SJCRH30 (cell line): ENCODE results near the gene TRIO. TPM values are rescaled to one million over a fixed set of nuclear protein-coding genes. Genes with fewer than 3 reads are reported as not detected.
A peak's percentile ranks its signal among the peaks of the same experiment; 100 is the strongest.
"Not testable (repeated sequence)": the region's sequence is repeated elsewhere in the genome, so short reads cannot be mapped to it uniquely, and the experiment has no call there.

Experiments used
- DNase-seq, 2 experiments: peaks; one replicate each; pipeline ENCODE4 v3.0.0-alpha.2; 2015 to 2020
- H3K27ac ChIP-seq: fragments of 250-450 bp; sonication (Bioruptor Pico); 2 replicates; pipeline ENCODE4 v1.5.1; 2020; ENCODE audit warnings: mild to moderate bottlenecking, moderate library complexity
- H3K27me3 ChIP-seq: fragments of 250-450 bp; sonication (Bioruptor Pico); 2 replicates; pipeline ENCODE4 v1.5.1; 2020; ENCODE audit warnings: mild to moderate bottlenecking, moderate library complexity
- H3K36me3 ChIP-seq: fragments of 250-450 bp; sonication (Bioruptor Pico); 2 replicates; pipeline ENCODE4 v1.5.1; 2020; ENCODE audit warnings: mild to moderate bottlenecking, moderate library complexity
- H3K4me1 ChIP-seq: fragments of 250-450 bp; sonication (Bioruptor Pico); 2 replicates; pipeline ENCODE4 v1.5.1; 2020; ENCODE audit warnings: mild to moderate bottlenecking, moderate library complexity
- H3K4me3 ChIP-seq: fragments of 250-450 bp; sonication (Bioruptor Pico); 2 replicates; pipeline ENCODE4 v1.5.1; 2020; ENCODE audit warnings: mild to moderate bottlenecking, moderate library complexity
- H3K9me3 ChIP-seq: fragments of 250-450 bp; sonication (Bioruptor Pico); replicated peaks from 2 replicates; pipeline ENCODE4 v1.5.1; 2020; ENCODE audit warnings: mild to moderate bottlenecking, moderate library complexity
- total RNA-seq: library from RNA; depleted of rRNA; stranded (reverse); fragments of >200 nt; shearing (Covaris generic); gene quantifications from 2 replicates; pipeline ENCODE4 v1.2.3, GENCODE V29; 2014

TRIO gene
- total RNA-seq, 1 experiment from 2014 or later: 82.9 TPM

- H3K27ac ChIP-seq: no peak overlapping the region
- peaks cover 17% of the 10 kb centered on the region; the same call in 1 of the 2 replicates for H3K36me3 ChIP-seq
These were observed 233.6 kb downstream of the TRIO start for GRCh38 chr5:14376789-14377188.

DNA sequence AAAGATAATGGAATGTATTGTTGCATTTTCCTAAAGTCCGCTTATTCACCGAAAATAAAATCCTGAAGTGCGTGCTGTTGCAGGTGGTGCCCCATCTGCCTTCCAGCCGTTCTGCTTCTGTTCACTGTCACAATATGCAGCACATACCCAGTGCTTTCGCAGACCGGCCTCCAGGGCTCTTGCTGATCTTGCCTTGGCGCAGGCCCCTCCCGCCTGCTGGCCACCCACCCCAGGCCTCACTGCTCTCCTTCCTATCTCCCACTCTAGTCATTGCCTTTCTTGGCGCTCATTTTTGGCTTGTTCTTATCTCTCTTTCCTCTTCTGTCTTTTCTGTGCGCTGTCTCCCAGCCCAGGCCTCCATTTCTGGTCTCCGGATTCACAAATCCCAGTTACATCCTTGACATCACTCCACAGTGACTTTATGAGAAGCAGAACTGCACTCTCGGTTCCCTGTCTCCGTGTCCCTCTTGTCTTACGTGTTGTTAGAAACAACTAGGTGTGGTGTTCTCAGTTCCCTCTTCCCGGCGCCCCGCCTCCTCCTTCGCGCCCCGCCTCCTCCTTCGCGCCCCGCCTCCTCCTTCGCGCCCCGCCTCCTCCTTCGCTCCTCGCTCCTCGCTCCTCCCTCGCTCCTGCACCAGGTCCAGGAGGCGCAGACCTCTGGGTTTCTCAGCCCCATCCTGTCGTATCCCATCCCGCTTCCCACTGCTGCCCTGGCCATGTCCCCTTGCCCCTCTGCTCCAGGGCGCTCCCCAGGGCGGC, 236.8 kb downstream of the TRIO start:
- Histone ChIP-seq H3K27ac (no peak overlapping the region), H3K36me3 (peaks cover 17% of the 10 kb centered on the region; the same call in 1 of the 2 replicates), H3K27me3 (no peaks in the 10 kb centered on the region), H3K9me3 (no peaks in the 10 kb centered on the region), H3K4me1 (no peaks in the 10 kb centered on the region), H3K4me3 (no peak overlapping the region)
- DNase-seq: no peak

More at GRCh38 chr5:14376789-14377188, 233.6 kb downstream of the TRIO start:
- no peaks in the 10 kb centered on the region for H3K4me1 ChIP-seq
- DNase-seq: no peak
- no peaks in the 10 kb centered on the region for H3K27me3 ChIP-seq
- no peak overlapping the region for H3K4me3 ChIP-seq
- H3K9me3 ChIP-seq: no peaks in the 10 kb centered on the region

DNA sequence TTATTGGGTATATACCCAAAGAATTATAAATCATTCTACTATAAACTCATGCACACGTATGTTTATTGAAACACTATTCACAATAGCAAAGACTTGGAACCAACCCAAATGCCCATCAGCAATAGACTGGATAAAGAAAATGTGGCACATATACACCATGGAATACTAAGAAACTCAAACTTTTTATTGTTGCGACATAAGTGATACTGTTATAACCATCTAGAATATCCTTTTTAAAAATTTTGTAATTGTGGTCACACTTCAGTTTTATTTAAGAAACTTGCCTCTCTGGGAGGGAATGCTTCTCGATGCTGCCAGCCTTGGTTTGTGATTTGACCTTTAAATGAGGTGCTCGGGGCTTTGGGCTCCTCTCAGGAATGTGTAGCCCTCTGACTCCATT, 237.6 kb downstream of the TRIO start:
- Histone ChIP-seq H3K27ac (no peak overlapping the region), H3K4me1 (no peaks in the 10 kb centered on the region)

DNA sequence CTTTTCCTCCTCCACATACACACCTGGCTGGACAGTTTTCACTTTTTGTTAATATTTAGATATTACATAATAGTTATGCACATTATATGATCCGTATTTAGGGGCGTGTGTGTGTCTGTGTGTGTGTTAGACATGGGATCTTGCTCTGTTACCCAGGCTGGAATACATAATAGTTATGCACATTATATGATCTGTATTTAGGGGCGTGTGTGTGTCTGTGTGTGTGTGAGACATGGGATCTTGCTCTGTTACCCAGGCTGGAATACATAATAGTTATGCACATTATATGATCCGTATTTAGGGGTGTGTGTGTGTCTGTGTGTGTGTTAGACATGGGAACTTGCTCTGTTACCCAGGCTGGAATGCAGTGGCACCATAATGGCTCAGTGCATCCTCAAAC, 239.5 kb downstream of the TRIO start:
- no peak for DNase-seq
- H3K36me3 ChIP-seq: peaks cover 15% of the 10 kb centered on the region; the same call in 1 of the 2 replicates
- no peaks in the 10 kb centered on the region for H3K9me3 ChIP-seq
- no peak overlapping the region for H3K4me3 ChIP-seq
- no peaks in the 10 kb centered on the region for H3K27me3 ChIP-seq
- H3K27ac ChIP-seq: no peak overlapping the region
- H3K4me1 ChIP-seq: no peaks in the 10 kb centered on the region

More for the DNA sequence above, 237.6 kb downstream of the TRIO start:
- Histone ChIP-seq H3K27me3 (no peaks in the 10 kb centered on the region), H3K36me3 (peaks cover 17% of the 10 kb centered on the region; the same call in 1 of the 2 replicates), H3K4me3 (no peak overlapping the region), H3K9me3 (no peaks in the 10 kb centered on the region)
- no peak for DNase-seq

DNA sequence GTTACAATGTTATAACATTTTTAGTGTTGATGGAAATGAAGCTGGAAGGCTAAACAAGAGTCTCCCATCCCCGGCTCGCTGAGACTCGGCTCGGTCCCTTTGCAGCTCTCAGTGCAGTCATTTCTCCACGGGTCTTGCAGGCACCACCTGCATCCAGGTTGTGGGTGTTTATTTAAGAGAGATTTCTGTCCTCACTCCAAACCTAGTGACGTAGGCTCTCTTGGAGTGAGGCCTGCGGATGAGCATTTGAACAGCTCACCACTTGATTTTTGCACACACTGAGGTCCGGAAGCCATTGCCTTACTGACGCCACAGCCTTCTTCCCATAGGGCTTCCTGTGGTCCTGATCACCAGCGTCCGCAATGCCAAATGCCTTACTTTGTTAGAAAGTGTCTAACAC, 240.8 kb downstream of the TRIO start:
- H3K4me1 ChIP-seq: no peaks in the 10 kb centered on the region
- no peak overlapping the region for H3K27ac ChIP-seq
- no peaks in the 10 kb centered on the region for H3K9me3 ChIP-seq
- H3K4me3 ChIP-seq: no peak overlapping the region
- H3K36me3 ChIP-seq: peaks cover 14% of the 10 kb centered on the region; the same call in 1 of the 2 replicates
- H3K27me3 ChIP-seq: no peaks in the 10 kb centered on the region
- DNase-seq: no peak

DNA sequence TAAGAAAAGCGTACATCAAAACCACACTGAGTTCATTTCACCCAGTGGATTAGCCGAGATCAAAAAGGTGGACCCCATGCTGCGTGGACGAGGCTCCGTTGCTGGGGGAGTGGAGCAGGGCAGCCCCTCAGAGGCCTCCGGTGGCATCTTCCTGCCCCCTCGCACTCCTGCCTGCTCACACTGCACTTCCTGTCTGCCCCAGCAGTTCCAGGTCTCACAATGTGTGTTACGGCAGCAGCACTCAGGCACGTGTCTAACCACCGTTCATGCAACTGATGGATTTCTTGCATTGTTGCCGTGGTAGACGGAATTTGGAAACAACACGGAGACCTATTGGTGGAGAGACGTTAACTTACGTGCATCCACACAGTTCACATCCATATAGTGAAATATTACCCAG, 241.9 kb downstream of the TRIO start:
- no peak overlapping the region for H3K4me3 ChIP-seq
- H3K36me3 ChIP-seq: peaks cover 21% of the 10 kb centered on the region; the same call in 1 of the 2 replicates
- no peaks in the 10 kb centered on the region for H3K4me1 ChIP-seq
- no peaks in the 10 kb centered on the region for H3K27me3 ChIP-seq
- H3K27ac ChIP-seq: no peak overlapping the region
- H3K9me3 ChIP-seq: no peaks in the 10 kb centered on the region
- DNase-seq: no peak

GRCh38 chr5:14386884-14387624, 243.9 kb downstream of the TRIO start:
- no peak for DNase-seq
- Histone ChIP-seq H3K9me3 (no peaks in the 10 kb centered on the region), H3K27me3 (no peaks in the 10 kb centered on the region), H3K36me3 (peaks cover 24% of the 10 kb centered on the region), H3K27ac (no peak overlapping the region), H3K4me1 (no peaks in the 10 kb centered on the region), H3K4me3 (no peak overlapping the region)

- Histone ChIP-seq H3K4me3 (no peak overlapping the region), H3K36me3 (peaks cover 26% of the 10 kb centered on the region)
These were observed 245.6 kb downstream of the TRIO start for GRCh38 chr5:14388741-14389140.

DNA sequence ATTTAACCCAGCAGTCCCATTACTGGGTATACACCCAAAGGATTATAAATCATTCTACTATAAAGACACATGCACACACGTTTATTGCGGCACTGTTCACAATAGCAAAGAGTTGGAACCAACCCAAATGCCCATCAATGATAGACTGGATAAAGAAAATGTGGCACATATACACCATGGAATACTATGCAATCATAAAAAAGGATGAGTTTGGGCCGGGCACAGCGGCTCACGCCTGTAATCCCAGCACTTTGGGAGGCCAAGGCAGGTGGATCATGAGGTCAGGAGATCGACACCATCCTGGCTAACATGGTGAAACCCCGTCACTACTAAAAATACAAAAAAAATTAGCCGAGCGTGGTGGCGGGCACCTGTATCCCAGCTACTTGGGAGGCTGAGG, 249.4 kb downstream of the TRIO start:
- H3K4me1 ChIP-seq, H3K4me3 ChIP-seq, H3K27me3 ChIP-seq, H3K27ac ChIP-seq, H3K9me3 ChIP-seq, DNase-seq: not testable (repeated sequence)
- peaks cover 31% of the 10 kb centered on the region for H3K36me3 ChIP-seq

More at GRCh38 chr5:14388741-14389140, 245.6 kb downstream of the TRIO start:
- no peaks in the 10 kb centered on the region for H3K27me3 ChIP-seq
- no peaks in the 10 kb centered on the region for H3K4me1 ChIP-seq
- no peak for DNase-seq
- no peaks in the 10 kb centered on the region for H3K9me3 ChIP-seq
- H3K27ac ChIP-seq: no peak overlapping the region

DNA sequence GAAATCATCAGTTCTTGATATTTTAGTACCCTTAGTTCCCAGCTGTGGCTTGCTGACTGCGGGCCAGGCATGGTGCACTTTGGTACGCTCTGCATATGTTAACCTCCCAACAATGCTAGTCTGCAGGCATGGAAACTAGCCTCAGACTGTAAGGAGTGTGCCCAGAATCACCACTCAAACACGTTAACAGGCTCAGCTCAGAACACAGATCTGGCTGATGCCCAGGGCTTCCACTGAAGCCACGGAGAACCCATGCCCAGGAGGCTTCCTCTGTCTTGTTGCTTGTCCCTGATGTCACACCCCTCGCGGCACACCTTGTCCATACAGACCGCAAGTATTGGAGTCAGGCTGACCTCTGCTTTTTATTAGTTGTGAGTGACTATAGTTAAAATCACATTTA, 251.2 kb downstream of the TRIO start:
- H3K4me1 ChIP-seq: no peaks in the 10 kb centered on the region
- H3K4me3 ChIP-seq: no peak overlapping the region
- H3K27ac ChIP-seq: no peak overlapping the region
- H3K9me3 ChIP-seq: no peaks in the 10 kb centered on the region
- no peaks in the 10 kb centered on the region for H3K27me3 ChIP-seq
- DNase-seq: no peak
- peaks cover 25% of the 10 kb centered on the region for H3K36me3 ChIP-seq

DNA sequence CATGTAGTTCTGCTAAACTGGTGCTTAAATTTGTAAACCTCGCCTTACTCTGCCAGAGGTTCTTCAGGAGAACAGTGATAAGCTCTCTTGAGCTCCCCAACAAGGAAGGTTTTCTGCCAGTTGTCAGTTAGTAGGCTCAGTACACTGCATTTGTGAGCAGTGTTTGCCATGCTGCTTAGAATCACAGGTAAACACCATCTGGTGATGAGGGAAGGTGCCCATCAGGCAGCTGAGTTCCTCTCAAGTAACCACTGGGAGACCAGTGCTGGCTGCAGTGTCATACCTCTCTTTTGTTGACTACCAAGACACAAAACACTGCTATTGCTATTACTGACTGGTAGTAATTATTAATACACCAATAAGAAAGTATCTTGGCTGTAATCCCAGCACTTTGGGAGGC, 252.3 kb downstream of the TRIO start:
- no peak for DNase-seq
- H3K36me3 ChIP-seq: peaks cover 22% of the 10 kb centered on the region
- H3K9me3 ChIP-seq: no peaks in the 10 kb centered on the region
- H3K27ac ChIP-seq: no peak overlapping the region
- no peaks in the 10 kb centered on the region for H3K4me1 ChIP-seq
- H3K4me3 ChIP-seq: no peak overlapping the region
- H3K27me3 ChIP-seq: no peaks in the 10 kb centered on the region

GRCh38 chr5:14396066-14396465, 252.9 kb downstream of the TRIO start:
- Histone ChIP-seq H3K27ac (no peak overlapping the region), H3K27me3 (no peaks in the 10 kb centered on the region), H3K4me1 (no peaks in the 10 kb centered on the region), H3K36me3 (peaks cover 18% of the 10 kb centered on the region), H3K9me3 (no peaks in the 10 kb centered on the region), H3K4me3 (no peak overlapping the region)
- no peak for DNase-seq

DNA sequence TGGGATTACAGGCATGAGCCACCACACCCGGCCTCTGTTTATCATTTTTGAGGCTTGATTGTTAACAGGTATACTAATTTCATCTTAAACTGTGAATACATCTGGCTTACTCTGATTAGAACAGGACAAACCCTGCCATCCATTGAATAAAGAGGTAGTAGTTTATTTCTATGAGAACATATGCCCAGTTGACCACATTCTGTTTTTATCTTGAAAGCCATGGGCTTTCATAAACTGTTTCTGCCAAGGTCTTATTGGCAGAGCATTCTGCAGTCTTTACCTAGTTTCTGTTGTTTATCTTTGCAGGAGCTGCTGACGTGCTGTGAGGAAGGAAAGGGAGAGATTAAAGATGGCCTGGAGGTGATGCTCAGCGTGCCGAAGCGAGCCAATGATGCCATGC, 253.6 kb downstream of the TRIO start:
- Histone ChIP-seq H3K27me3 (no peaks in the 10 kb centered on the region), H3K4me1 (no peaks in the 10 kb centered on the region), H3K4me3 (no peak overlapping the region), H3K27ac (no peak overlapping the region), H3K9me3 (no peaks in the 10 kb centered on the region), H3K36me3 (peaks cover 14% of the 10 kb centered on the region)
- DNase-seq: no peak

GRCh38 chr5:14397717-14398116, 254.6 kb downstream of the TRIO start:
- Histone ChIP-seq H3K27me3 (no peaks in the 10 kb centered on the region), H3K9me3 (no peaks in the 10 kb centered on the region), H3K36me3 (peaks cover 16% of the 10 kb centered on the region), H3K27ac (no peak overlapping the region), H3K4me1 (no peaks in the 10 kb centered on the region), H3K4me3 (no peak overlapping the region)
- DNase-seq: no peak

DNA sequence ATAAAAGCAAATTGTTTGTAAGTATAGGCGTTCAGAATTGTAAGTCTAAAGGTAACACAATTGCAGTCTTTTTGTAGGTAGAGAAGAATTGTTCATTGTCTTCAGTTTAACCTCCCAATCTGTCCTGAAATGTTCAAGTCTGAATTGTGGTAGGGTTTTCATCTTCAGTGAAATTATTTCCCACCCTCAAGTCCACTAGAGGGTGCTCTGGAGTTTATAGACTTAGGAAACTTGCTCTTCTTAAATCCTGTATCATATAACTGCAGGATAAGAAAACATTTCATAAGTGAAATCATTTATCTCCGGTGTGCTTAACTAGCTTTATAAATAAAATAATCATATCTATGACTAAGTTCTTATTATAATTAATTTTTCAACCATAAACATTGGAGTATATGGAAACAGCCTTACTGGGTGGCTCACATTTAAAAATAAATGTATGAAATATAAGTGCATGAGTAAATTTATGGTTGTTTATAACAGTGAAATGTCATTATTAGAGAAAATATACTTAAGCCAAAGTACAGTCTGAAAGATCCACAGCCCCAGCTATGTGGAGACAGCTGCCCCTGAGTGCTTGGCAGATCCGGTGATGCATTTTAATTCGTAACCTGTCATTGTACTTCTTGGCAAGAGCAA, 256.0 kb downstream of the TRIO start:
- no peak overlapping the region; the same call in 1 of the 2 replicates for H3K27ac ChIP-seq
- DNase-seq: peak in 1 of 2 experiments; percentile 71
- peaks cover 11% of the 10 kb centered on the region for H3K36me3 ChIP-seq
- no peaks in the 10 kb centered on the region for H3K27me3 ChIP-seq
- no peaks in the 10 kb centered on the region for H3K4me1 ChIP-seq
- H3K9me3 ChIP-seq: no peaks in the 10 kb centered on the region
- H3K4me3 ChIP-seq: no peak overlapping the region
